HL-60 (cell line): ENCODE results near the gene WDR64.

Experiments
- CTCF ChIP-seq: IDR thresholded peaks from one replicate; pipeline ENCODE4 v1.5.1; 2011; ENCODE audit warnings: low read length, control low read depth, inconsistent platforms; ENCODE audit not compliant: insufficient read depth
- GABPA ChIP-seq: IDR thresholded peaks from 2 replicates; pipeline ENCODE4 v1.6.1; 2012; ENCODE audit warnings: low read depth
- POLR2AphosphoS5 ChIP-seq: IDR thresholded peaks from 2 replicates; pipeline ENCODE4 v1.6.1; 2012; ENCODE audit warnings: low read depth
- REST ChIP-seq: IDR thresholded peaks from 2 replicates; pipeline ENCODE4 v1.6.1; 2012; ENCODE audit warnings: low read depth; ENCODE audit not compliant: insufficient replicate concordance

GRCh38 chr1:241701483-241702295, 49.6 kb downstream of the WDR64 start:
- TF ChIP-seq CTCF (no peak), REST (no peak), GABPA (no peak), POLR2AphosphoS5 (no peak)
